ENCODE results near the gene ANKRD10.

The ANKRD10 gene

GRCh38 chr13:110914331-110915056 is 375 bp downstream of the ANKRD10 start:
- peak; percentile 70 to 79 for DNase-seq

DNA sequence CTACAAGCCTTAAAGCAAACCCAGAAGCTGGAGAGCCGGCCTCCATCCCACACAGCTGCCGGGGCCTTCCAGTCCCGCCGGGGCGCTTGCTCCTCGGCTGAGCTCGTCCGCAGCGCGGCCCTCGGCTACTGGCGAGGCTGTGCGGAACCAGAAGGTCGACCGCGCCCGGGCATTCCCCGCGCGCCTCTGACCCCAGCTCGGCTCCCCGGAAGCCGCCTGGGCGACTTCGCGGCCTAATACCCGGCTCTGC is 863 bp downstream of the ANKRD10 start:
- no peak for DNase-seq

- peak in 1 of 2 donors; percentile 39 for DNase-seq
Measured at GRCh38 chr13:110913322-110914080, 1.4 kb downstream of the ANKRD10 start.

GRCh38 chr13:110912651-110913051 is 2.2 kb downstream of the ANKRD10 start:
- no peak for DNase-seq

DNA sequence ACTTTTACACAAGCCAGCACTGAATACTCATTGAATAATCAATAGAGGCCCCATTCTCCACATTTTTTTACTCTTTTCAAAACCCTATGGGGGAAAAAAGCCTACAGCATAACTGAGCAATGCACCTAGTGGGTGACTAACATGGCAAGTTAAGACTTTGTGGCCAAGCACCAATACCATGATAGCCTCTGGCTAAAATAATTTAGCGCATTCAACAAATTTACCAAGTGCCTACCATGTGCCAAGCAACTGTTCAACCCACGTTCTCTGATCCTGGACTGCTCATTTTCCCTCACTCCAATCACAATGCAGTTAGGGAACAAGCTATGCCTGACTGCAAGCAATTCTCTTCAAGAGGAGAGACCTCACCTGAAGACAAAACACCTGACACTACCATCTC is 3.0 kb downstream of the ANKRD10 start:
- no peak for DNase-seq

- DNase-seq, result no peak
Measured at GRCh38 chr13:110910013-110910890, 4.6 kb downstream of the ANKRD10 start.

DNA sequence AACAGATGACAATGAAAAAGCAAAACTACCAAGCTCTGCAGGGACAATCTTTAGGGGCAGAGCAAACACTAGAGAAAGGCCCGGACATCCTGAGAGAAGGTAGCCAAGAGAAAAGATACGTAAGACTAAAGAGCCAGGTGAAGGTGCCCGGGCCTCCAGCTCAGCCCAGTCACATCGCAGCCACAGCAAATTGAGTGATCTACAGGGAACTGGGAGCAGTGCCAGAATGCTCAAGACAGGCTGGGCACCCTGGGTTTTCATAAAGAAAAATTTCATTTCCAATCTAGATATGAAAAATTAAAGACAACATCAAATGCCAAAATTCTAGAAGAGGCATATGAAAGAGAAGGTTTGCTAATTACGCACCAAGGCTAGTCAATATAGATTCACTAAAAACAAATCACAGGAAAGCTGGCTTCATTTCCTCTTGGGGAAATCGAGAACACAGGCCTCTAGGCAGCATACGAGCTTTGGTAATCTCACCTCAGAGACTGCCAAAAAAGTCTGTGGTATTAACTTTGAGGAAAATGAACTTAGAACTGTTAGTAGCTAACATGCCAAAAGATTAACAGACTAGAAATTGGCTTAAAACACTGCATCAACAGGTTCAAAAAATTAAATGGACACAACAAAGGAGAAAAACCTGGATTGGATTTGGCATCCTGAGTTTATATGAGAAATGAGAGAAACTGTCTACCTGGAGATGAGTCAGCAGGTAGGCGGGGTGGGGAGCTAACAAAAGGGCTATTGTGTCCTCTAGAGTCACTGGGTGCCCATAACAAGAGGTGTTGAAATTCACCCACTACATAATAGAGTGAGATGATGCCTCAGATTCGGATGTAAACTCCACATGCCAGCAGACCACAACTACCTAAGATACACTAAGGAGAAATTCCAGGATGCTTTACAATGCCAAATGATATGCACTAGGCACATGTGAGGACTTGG is 6.6 kb downstream of the ANKRD10 start:
- DNase-seq, result no peak

DNA sequence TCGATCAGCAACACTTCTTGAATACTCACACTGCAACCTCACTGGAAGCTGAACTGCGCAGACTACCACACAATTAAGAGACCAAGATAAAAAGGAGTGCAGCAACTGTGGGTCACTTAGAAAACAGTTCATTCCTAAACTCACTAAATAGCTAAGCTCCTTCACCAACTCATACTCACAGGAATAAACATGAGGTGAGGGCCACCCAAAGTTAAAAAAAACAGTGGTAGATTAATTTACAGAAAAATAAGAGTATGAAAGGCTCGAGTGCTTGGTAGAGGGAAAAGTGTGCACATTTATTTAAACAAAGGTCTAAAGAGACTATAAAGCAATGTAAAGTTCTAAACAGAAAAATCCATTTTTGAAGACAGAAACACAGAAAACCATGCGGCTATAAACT is 7.6 kb downstream of the ANKRD10 start:
- no peak for DNase-seq

DNA sequence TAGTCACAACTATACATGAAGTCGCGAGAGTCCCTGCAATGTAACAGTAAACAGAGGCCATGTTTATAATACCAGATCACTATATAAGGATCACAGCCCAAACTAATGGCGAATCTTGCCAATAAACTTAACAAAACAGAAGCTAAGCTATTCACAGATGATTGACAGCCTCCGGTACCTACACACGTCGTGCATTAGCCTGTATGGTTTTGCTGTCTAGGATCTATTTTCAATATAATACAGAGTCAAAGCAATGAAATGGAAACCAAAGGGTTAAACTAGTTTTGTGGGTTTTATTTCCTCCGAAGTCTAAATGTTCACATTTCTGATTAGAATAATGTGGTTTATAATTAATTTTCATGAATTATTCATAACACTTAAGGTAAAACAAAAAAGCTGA is 10.1 kb downstream of the ANKRD10 start:
- DNase-seq, result no peak

- no peak for DNase-seq
Measured at GRCh38 chr13:110902370-110902769, 12.5 kb downstream of the ANKRD10 start.

GRCh38 chr13:110897521-110897920 is 17.3 kb downstream of the ANKRD10 start:
- DNase-seq, result no peak

- no peak for DNase-seq
Measured at GRCh38 chr13:110897014-110897413, 17.9 kb downstream of the ANKRD10 start.

- DNase-seq, result no peak
Measured at GRCh38 chr13:110894086-110894485, 20.8 kb downstream of the ANKRD10 start.

GRCh38 chr13:110893571-110893970 is 21.3 kb downstream of the ANKRD10 start:
- no peak for DNase-seq

DNA sequence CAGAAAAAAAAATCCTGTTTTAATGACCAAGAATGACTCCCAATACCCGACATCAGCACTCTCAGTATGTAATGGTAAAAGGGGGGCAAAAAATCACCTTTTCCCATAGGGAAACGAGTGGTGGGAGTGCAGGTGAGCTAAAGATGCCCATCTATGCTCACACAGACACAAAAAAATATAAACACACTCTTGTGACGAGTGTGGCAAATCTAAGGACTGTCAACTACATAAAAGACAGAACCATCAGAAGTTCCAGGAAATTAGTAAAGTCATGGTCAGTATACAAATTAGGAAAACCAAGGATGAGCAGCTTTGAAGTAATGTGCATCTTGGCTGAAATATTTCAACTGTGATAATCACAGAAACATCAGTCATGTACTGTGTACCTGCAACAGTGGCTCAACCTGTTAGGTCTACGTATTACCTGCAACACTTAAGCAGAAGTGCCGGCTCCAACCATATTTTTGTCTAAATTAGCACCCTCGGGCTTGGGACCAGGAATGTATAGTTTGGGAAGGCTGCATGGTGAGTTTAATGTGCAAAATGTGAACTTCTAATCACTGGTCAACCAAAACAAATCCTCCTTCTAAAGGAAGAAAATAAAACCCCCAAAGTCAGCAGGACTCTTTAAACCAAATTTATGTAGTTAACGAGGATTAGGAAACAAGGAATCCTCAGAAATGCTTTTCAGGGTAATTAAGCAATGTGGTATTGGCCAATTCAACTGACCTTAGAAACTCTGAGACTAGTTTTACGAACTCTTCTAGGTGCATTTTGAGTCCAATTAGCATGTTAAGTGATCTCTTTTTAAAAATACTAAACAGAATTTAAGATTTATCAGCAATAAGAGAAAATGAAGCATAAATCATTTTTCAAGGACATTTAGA is 24.3 kb downstream of the ANKRD10 start:
- no peak for DNase-seq

DNA sequence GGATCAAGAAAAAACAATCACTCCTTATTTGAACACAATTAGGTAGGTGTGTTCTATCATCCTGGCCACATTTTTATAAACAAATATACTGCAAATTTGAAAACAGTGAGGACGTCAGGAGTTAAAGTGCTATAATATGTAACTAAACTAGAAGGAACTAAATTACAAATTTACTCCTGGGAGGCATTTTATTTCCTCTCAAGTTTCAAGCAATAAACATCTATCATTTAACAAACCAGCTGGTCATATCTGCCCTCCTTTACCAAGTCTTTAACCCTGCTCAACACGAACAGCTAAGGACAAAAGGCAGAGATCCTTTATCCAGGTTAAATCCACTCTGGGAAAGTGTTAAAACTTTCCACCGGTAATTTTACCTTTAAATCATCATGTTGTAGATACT is 26.5 kb downstream of the ANKRD10 start:
- DNase-seq, result no peak

GRCh38 chr13:110887597-110888333 is 27.1 kb downstream of the ANKRD10 start:
- no peak for DNase-seq

DNA sequence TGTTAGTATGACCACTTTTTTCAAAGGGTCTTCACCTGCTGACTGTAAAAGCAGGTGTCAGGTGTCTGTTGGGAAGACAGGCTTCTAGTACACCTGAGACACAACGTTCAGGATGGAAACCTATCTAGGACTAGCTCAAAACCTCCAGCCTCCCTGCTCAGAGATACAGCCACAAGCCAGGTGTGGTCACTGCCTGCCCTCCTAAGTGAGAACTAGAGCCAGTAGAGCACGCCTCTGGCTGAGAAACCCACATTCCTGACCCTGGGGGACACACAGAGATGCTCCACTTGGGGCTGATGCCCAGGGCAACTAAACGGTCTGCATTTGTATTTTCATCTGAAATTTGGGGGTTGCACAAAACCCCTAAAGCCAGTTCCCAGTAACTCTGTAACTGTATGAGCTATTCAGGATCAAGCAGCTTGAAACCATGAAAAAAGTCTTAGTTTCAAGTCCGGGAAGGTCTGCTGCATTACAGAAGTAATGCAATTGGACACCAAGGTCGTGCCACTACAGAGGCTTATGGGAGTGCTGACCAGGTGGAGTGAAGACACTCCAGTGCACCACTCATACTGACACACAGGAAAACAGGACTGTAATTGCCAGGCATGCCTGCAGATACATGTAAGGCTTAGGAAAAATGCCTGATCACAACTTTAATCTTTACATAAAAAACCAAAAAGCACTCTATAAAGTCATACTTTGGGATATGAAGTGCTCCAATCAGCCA is 27.8 kb downstream of the ANKRD10 start:
- DNase-seq, result no peak

DNA sequence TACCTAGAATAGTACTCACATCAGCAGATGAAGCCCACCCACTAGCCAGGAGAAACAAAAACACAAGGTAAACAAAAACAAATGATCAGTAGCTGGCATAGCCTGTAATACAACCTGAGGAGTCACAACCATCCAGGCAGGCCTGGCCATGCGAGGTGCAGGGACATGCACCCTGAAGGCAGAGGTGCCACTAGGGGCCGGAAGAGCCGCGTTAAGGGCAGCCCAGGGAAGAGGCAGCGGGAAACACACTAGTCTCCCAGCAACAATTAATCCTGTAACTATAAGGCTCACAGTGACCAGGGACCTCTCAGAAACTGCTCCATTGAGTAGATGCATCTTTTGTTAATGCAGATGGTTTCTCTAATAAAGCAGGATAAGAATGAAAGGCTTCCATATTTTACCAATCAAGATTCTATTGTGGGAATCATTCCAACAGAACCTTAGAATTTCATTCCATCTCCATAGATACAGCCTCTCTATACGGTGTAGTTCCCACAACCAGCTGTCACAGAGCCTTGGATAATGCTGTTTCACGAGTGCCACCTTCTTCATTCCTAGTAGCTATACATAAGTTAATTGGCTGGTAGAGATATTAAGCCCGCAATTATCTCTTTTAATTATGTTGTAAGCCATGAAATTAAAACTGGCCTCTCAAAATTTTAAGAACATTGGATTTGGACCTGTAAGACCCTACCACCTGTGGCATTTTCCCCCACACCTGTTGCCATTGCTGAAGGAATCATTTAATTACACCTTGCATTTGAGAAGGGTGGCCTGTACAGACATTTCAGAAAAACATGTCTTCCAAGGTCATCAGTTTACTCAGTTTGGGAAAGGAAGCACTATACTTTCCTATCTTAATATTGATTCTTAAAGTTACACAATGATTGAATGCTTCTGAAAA is 28.7 kb downstream of the ANKRD10 start:
- no peak for DNase-seq
